M059J (cell line): ENCODE data around the gene ALDH3B2. TPM values are rescaled to one million over a fixed set of nuclear protein-coding genes. Genes with fewer than 3 reads are reported as not detected.
"Not testable (repeated sequence)": the region's sequence is repeated elsewhere in the genome, so short reads cannot be mapped to it uniquely, and the experiment has no call there.

ENCODE experiments used
- DNase-seq: peaks from one replicate; pipeline ENCODE4 v3.0.0-alpha.2; 2012; ENCODE audit warnings: low read depth
- total RNA-seq: library from RNA; depleted of rRNA; stranded (reverse); fragments of >200 nt; shearing (Covaris generic); gene quantifications from 2 replicates; pipeline ENCODE4 v1.2.3, GENCODE V29; 2014

Gene ALDH3B2
- total RNA-seq, 1 experiment from 2014 or later: not detected

GRCh38 chr11:67662142-67662834 is 12.1 kb downstream of the ALDH3B2 start:
- DNase-seq: no peak

- DNase-seq: not testable (repeated sequence)
Observed at GRCh38 chr11:67660752-67661151, 13.7 kb downstream of the ALDH3B2 start.

- DNase-seq: not testable (repeated sequence)
Observed at GRCh38 chr11:67659651-67660165, 14.7 kb downstream of the ALDH3B2 start.

- DNase-seq: no peak
Observed at GRCh38 chr11:67657300-67657699, 17.1 kb downstream of the ALDH3B2 start.

GRCh38 chr11:67656278-67656922 is 18.0 kb downstream of the ALDH3B2 start:
- DNase-seq: no peak

GRCh38 chr11:67654225-67654624 is 20.2 kb downstream of the ALDH3B2 start:
- DNase-seq: no peak

- no peak for DNase-seq
Observed at GRCh38 chr11:67652965-67653845, 21.2 kb downstream of the ALDH3B2 start.

GRCh38 chr11:67651976-67652781 is 22.2 kb downstream of the ALDH3B2 start:
- peak; percentile 14 for DNase-seq

GRCh38 chr11:67649634-67650510 is 24.6 kb downstream of the ALDH3B2 start:
- DNase-seq: peak; percentile 52

GRCh38 chr11:67648796-67649613 is 25.4 kb downstream of the ALDH3B2 start:
- DNase-seq: no peak

- DNase-seq: peak; percentile 35
Observed at GRCh38 chr11:67648140-67648795, 26.2 kb downstream of the ALDH3B2 start.

GRCh38 chr11:67647471-67647870 is 27.0 kb downstream of the ALDH3B2 start:
- DNase-seq: no peak

GRCh38 chr11:67646535-67647336 is 27.7 kb downstream of the ALDH3B2 start:
- peak; percentile 31 for DNase-seq

- no peak for DNase-seq
Observed at GRCh38 chr11:67645521-67646461, 28.6 kb downstream of the ALDH3B2 start.

- DNase-seq: no peak
Observed at GRCh38 chr11:67644472-67645418, 29.7 kb downstream of the ALDH3B2 start.

- DNase-seq: peak; percentile 17
Observed at GRCh38 chr11:67644042-67644441, 30.4 kb downstream of the ALDH3B2 start.
